Naive B cell (primary cell): ENCODE measurements around the gene SRRM5. TPM values are rescaled to one million over a fixed set of nuclear protein-coding genes. Genes with fewer than 3 reads are reported as not detected.
"Not testable (repeated sequence)": the region's sequence is repeated elsewhere in the genome, so short reads cannot be mapped to it uniquely, and the experiment has no call there.

Experiments used
- ATAC-seq, 2 donors: fragments of 150-1000 bp; cut with Tn5 transposase; 2 replicates each; pipeline ENCODE4 v1.10.0; 2021; ENCODE audit warnings: low read depth in 2 of 2, mild to moderate bottlenecking in 2 of 2, moderate library complexity in 2 of 2
- DNase-seq: peaks from one replicate; pipeline ENCODE4 v3.0.0; 2022
- H3K27ac Mint-ChIP-seq, 6 donors: one replicate each; pipeline ENCODE4 v1.8.0; 2020 to 2022; ENCODE audit warnings: mild to moderate bottlenecking in 6 of 6, mixed read lengths in 6 of 6, moderate library complexity in 5 of 6, inconsistent platforms in 2 of 6
- H3K27me3 Mint-ChIP-seq, 3 donors: one replicate each; pipeline ENCODE4 v1.8.0; 2021 to 2022; ENCODE audit warnings: mixed read lengths in 3 of 3, mild to moderate bottlenecking in 1 of 3
- H3K36me3 Mint-ChIP-seq, 2 donors: one replicate each; pipeline ENCODE4 v1.8.0; 2020 to 2022; ENCODE audit warnings: mixed read lengths in 2 of 2, inconsistent platforms in 1 of 2, mild to moderate bottlenecking in 1 of 2
- H3K4me1 Mint-ChIP-seq, 3 donors: one replicate each; pipeline ENCODE4 v1.8.0; 2020 to 2022; ENCODE audit warnings: mixed read lengths in 3 of 3, inconsistent platforms in 1 of 3, mild to moderate bottlenecking in 1 of 3, moderate library complexity in 1 of 3
- H3K4me3 Mint-ChIP-seq, 8 donors: one replicate each; pipeline ENCODE4 v1.8.0; 2020 to 2022; ENCODE audit warnings: mild to moderate bottlenecking in 8 of 8, mixed read lengths in 8 of 8, moderate library complexity in 8 of 8, inconsistent platforms in 2 of 8
- H3K9me3 Mint-ChIP-seq, 7 donors: one replicate each; pipeline ENCODE4 v1.8.0; 2020 to 2022; ENCODE audit warnings: mixed read lengths in 7 of 7, mild to moderate bottlenecking in 5 of 7, inconsistent platforms in 2 of 7, moderate library complexity in 1 of 7
- polyA plus RNA-seq, 6 donors: library from polyadenylated mRNA; unstranded; fragments of 300-500 nt; fragmentation: Illumina TruSeq; gene quantifications; one replicate each; pipeline ENCODE4 v1.2.3, GENCODE V29; 2021; ENCODE audit warnings: low read depth in 6 of 6

The SRRM5 gene
- polyA plus RNA-seq, 6 donors from 2014 or later: 0.24 to 0.73 (median 0.25) TPM; not detected in 3

- peaks cover 11 to 58% (median 57%) of the 10 kb centered on the region in 3 donors for H3K27me3 Mint-ChIP-seq
- no peak for ATAC-seq
- no peaks in the 10 kb centered on the region for H3K9me3 Mint-ChIP-seq
- no peak for DNase-seq
- H3K4me3 Mint-ChIP-seq: peak overlapping the region; percentile 66 to 91 (median 84)
- no peaks in the 10 kb centered on the region for H3K36me3 Mint-ChIP-seq
- peaks cover 23 to 29% (median 28%) of the 10 kb centered on the region in 3 donors for H3K4me1 Mint-ChIP-seq
- H3K27ac Mint-ChIP-seq: peak overlapping the region in 2 of 6 donors; percentile 24 to 47
Measured at GRCh38 chr19:43640424-43640757, 28.5 kb downstream of the SRRM5 start.

GRCh38 chr19:43641333-43641732 is 29.4 kb downstream of the SRRM5 start:
- Mint-ChIP-seq H3K27ac (peak overlapping the region in 1 of 6 donors; percentile 89), H3K9me3 (peaks cover 0 to 5% (median 0%) of the 10 kb centered on the region in 7 donors), H3K4me1 (peaks cover 23 to 29% (median 27%) of the 10 kb centered on the region in 3 donors), H3K27me3 (peaks cover 11 to 55% (median 49%) of the 10 kb centered on the region in 3 donors), H3K36me3 (no peaks in the 10 kb centered on the region), H3K4me3 (peak overlapping the region; percentile 66 to 87 (median 81))
- ATAC-seq (no peak), DNase-seq (no peak)

GRCh38 chr19:43642531-43642930 is 30.6 kb downstream of the SRRM5 start:
- peaks cover 0 to 6% (median 0%) of the 10 kb centered on the region in 7 donors for H3K9me3 Mint-ChIP-seq
- no peak for DNase-seq
- H3K4me1 Mint-ChIP-seq: peaks cover 23 to 27% (median 25%) of the 10 kb centered on the region in 3 donors
- H3K27me3 Mint-ChIP-seq: peaks cover 11 to 44% (median 44%) of the 10 kb centered on the region in 3 donors
- H3K36me3 Mint-ChIP-seq: no peaks in the 10 kb centered on the region
- H3K27ac Mint-ChIP-seq: no peak overlapping the region
- peak overlapping the region in 3 of 8 donors; percentile 12 to 29 (median 24) for H3K4me3 Mint-ChIP-seq
- ATAC-seq: no peak

DNA sequence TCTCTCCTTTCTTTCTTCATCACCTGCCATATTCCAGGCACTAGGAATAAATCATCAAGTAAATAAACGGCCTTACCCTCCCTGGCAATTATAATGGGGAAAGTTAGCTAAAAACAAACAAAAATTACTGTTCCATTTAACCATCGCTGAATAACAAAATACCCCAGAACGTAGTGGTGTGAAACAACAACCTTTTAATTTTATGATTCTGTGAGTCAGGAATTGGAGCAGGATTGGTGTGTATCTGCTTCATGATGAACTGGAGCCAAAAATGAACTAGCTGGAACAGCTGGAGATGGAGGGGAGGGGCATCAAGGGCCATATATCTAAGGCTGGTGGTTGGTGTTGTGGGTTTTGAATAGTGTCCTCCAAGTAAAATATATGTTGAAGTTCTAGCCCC is 31.4 kb downstream of the SRRM5 start:
- ATAC-seq: no peak
- H3K27me3 Mint-ChIP-seq: peaks cover 11 to 48% (median 37%) of the 10 kb centered on the region in 3 donors

DNA sequence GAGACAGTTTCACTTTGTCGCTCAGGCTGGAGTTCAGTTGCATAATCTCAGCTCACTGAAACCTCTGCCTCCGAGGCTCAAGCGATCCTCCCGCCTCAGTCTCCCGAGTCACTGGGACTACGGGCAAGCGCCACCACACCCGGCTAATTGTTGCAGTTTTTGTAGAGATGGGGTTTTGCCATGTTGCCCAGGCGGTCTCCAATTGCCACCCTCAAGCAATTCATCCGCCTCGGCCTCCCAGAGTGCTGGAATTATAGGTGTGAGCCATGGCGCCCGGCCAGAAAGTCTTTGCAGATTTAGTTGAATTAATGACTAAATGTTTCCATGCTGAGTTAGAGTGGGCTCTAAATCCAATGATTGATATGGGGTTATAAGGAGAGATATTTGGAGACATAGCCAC is 32.3 kb downstream of the SRRM5 start:
- peaks cover 9 to 17% (median 14%) of the 10 kb centered on the region in 3 donors for H3K4me1 Mint-ChIP-seq
- no peak overlapping the region for H3K4me3 Mint-ChIP-seq
- H3K36me3 Mint-ChIP-seq: no peaks in the 10 kb centered on the region
- no peak overlapping the region for H3K27ac Mint-ChIP-seq
- H3K27me3 Mint-ChIP-seq: peaks cover 11 to 40% (median 28%) of the 10 kb centered on the region in 3 donors
- DNase-seq (no peak), ATAC-seq (no peak)
- H3K9me3 Mint-ChIP-seq: peaks cover 0 to 6% (median 0%) of the 10 kb centered on the region in 7 donors

More for the DNA sequence above, 31.4 kb downstream of the SRRM5 start:
- DNase-seq: no peak
- H3K4me1 Mint-ChIP-seq: peaks cover 18 to 26% (median 23%) of the 10 kb centered on the region in 3 donors
- peaks cover 0 to 6% (median 0%) of the 10 kb centered on the region in 7 donors for H3K9me3 Mint-ChIP-seq
- H3K4me3 Mint-ChIP-seq: peak overlapping the region in 1 of 8 donors; percentile 29
- peak overlapping the region in 1 of 6 donors; percentile 44 for H3K27ac Mint-ChIP-seq
- no peaks in the 10 kb centered on the region for H3K36me3 Mint-ChIP-seq

DNA sequence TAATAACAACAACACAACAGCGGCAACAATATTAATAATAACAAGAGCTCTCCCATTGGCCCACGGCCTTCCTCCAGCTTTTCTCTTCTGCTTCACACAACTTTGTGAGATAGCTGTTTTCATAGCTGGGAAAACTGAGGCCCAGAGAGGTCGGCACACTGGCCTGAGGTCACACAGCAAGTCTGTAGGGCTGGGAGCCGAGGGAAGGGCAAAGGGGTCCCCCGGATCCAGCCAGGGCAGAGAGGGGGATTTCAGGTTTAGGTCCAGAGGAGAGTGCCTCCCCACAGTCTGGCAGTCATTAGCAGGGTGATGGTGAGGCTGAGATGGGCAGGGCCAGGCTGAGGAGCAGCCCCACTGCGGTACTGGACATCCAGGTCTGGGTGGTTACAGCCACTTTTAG is 36.7 kb downstream of the SRRM5 start:
- Mint-ChIP-seq H3K27me3 (peaks cover 0 to 12% (median 8%) of the 10 kb centered on the region in 3 donors), H3K36me3 (no peaks in the 10 kb centered on the region), H3K4me1 (peaks cover 0 to 5% (median 0%) of the 10 kb centered on the region in 3 donors), H3K4me3 (peak overlapping the region in 1 of 8 donors; percentile 29), H3K9me3 (peaks cover 0 to 6% (median 0%) of the 10 kb centered on the region in 7 donors), H3K27ac (no peak overlapping the region)
- DNase-seq: no peak
- no peak for ATAC-seq

GRCh38 chr19:43649514-43649913 is 37.6 kb downstream of the SRRM5 start:
- Mint-ChIP-seq H3K27me3 (peaks cover 0 to 12% (median 2%) of the 10 kb centered on the region in 3 donors), H3K4me1 (peaks cover 0 to 5% (median 0%) of the 10 kb centered on the region in 3 donors), H3K4me3 (no peak overlapping the region), H3K9me3 (peaks cover 0 to 6% (median 0%) of the 10 kb centered on the region in 7 donors), H3K27ac (peak overlapping the region in 1 of 6 donors; percentile 69), H3K36me3 (no peaks in the 10 kb centered on the region)
- no peak for DNase-seq
- no peak for ATAC-seq

GRCh38 chr19:43650276-43650675 is 38.4 kb downstream of the SRRM5 start:
- H3K4me1 Mint-ChIP-seq, DNase-seq, ATAC-seq, H3K9me3 Mint-ChIP-seq, H3K27ac Mint-ChIP-seq, H3K36me3 Mint-ChIP-seq, H3K4me3 Mint-ChIP-seq: not testable (repeated sequence)
- peaks cover 0 to 12% (median 0%) of the 10 kb centered on the region in 3 donors for H3K27me3 Mint-ChIP-seq

GRCh38 chr19:43651758-43652545 is 40.1 kb downstream of the SRRM5 start:
- Mint-ChIP-seq H3K27ac (no peak overlapping the region), H3K4me3 (no peak overlapping the region)

GRCh38 chr19:43652546-43652874 is 40.6 kb downstream of the SRRM5 start:
- H3K4me1 Mint-ChIP-seq: peaks cover 2 to 5% (median 3%) of the 10 kb centered on the region in 3 donors
- H3K27ac Mint-ChIP-seq: no peak overlapping the region
- H3K4me3 Mint-ChIP-seq: no peak overlapping the region
- no peaks in the 10 kb centered on the region for H3K36me3 Mint-ChIP-seq
- no peak for ATAC-seq
- H3K9me3 Mint-ChIP-seq: peaks cover 0 to 5% (median 0%) of the 10 kb centered on the region in 7 donors
- H3K27me3 Mint-ChIP-seq: peaks cover 0 to 7% (median 0%) of the 10 kb centered on the region in 3 donors
- no peak for DNase-seq

More at GRCh38 chr19:43651758-43652545, 40.1 kb downstream of the SRRM5 start:
- peak; percentile 39 for DNase-seq
- peaks cover 0 to 5% (median 0%) of the 10 kb centered on the region in 3 donors for H3K4me1 Mint-ChIP-seq
- no peaks in the 10 kb centered on the region for H3K36me3 Mint-ChIP-seq
- H3K9me3 Mint-ChIP-seq: peaks cover 0 to 4% (median 0%) of the 10 kb centered on the region in 7 donors
- ATAC-seq: peak; percentile 53 to 61
- H3K27me3 Mint-ChIP-seq: peaks cover 0 to 12% (median 0%) of the 10 kb centered on the region in 3 donors

- Mint-ChIP-seq H3K9me3 (peaks cover 2 to 12% (median 6%) of the 10 kb centered on the region in 7 donors), H3K36me3 (no peaks in the 10 kb centered on the region), H3K4me3 (no peak overlapping the region), H3K27ac (no peak overlapping the region), H3K27me3 (no peaks in the 10 kb centered on the region), H3K4me1 (peaks cover 3 to 5% (median 4%) of the 10 kb centered on the region in 3 donors)
- ATAC-seq: no peak
- no peak for DNase-seq
Measured at GRCh38 chr19:43656436-43656835, 44.5 kb downstream of the SRRM5 start.

DNA sequence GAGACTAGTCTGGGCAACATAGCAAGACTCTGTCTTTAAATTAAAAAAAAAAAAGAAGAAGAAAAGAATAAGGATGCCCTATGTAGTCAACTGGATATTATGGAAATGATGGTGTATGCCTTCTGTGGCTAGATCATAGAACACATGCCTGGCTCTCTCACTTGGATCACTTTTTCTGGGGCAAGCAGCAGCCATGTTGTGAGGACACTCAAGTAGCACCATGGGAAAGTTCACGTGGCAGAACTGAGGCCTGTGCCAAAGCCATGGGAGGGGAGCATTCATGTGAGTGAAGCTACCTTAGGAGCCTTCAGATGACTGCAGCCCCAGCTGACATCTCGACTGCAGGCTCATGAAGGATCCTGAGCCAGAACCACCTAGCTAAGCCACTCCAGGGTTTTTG is 46.1 kb downstream of the SRRM5 start:
- ATAC-seq: no peak
- no peak for DNase-seq
- Mint-ChIP-seq H3K36me3 (no peaks in the 10 kb centered on the region), H3K4me1 (peaks cover 2 to 5% (median 4%) of the 10 kb centered on the region in 3 donors), H3K27me3 (no peaks in the 10 kb centered on the region), H3K9me3 (peaks cover 2 to 12% (median 6%) of the 10 kb centered on the region in 7 donors), H3K27ac (peak overlapping the region in 1 of 6 donors; percentile 59), H3K4me3 (no peak overlapping the region)

DNA sequence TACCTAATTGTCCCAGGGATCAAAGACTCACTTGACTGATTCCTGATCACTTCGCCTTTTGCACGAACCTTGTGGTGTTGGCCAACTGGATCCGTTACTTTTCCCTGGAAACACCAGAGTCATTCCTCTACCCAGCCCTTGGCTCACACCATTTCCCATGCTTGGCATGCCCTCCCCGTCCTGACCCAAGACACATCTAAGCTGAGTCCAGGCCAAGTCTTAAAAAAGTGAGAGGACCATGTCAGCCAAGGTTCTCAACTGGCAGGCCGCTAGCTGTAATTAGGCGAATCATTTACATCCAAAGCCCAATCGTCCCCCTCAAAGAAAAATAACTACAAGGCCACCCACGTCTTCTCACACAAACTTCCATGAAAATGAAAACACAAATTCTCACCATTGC is 46.6 kb downstream of the SRRM5 start:
- no peaks in the 10 kb centered on the region for H3K36me3 Mint-ChIP-seq
- DNase-seq: no peak
- H3K9me3 Mint-ChIP-seq: peaks cover 2 to 12% (median 6%) of the 10 kb centered on the region in 7 donors
- H3K4me3 Mint-ChIP-seq: no peak overlapping the region
- no peaks in the 10 kb centered on the region for H3K27me3 Mint-ChIP-seq
- H3K4me1 Mint-ChIP-seq: peaks cover 4 to 10% (median 6%) of the 10 kb centered on the region in 3 donors
- ATAC-seq: no peak
- peak overlapping the region in 1 of 6 donors; percentile 79 for H3K27ac Mint-ChIP-seq
